Inferior parietal cortex (tissue), 1 donor: ENCODE measurements around the gene IL17F.

Experiments
- DNase-seq: peaks from one replicate; pipeline ENCODE4 v3.0.0-alpha.2; 2016; ENCODE audit errors: extremely low spot score

The IL17F gene

GRCh38 chr6:52244400-52244799 lies at the start of gene IL17F:
IL17F (minus strand) TSS chr6:52244500; CDS start chr6:52244429, 71 bp downstream.
- DNase-seq, result no peak

- no peak for DNase-seq
Observed at GRCh38 chr6:52293067-52293466, 48.8 kb upstream of the IL17F start.

GRCh38 chr6:52288841-52289240 lies 44.5 kb upstream of the IL17F start:
- DNase-seq, result no peak

- no peak for DNase-seq
Observed at GRCh38 chr6:52288216-52288615, 43.9 kb upstream of the IL17F start.

- DNase-seq, result peak; percentile 82
Observed at GRCh38 chr6:52286798-52287432, 42.6 kb upstream of the IL17F start.

GRCh38 chr6:52285177-52286068 lies 41.1 kb upstream of the IL17F start:
- DNase-seq, result peak; percentile 20

GRCh38 chr6:52284460-52285176 lies 40.3 kb upstream of the IL17F start, which contains the start of gene MCM3:
MCM3 (minus strand) TSS chr6:52284742; CDS start chr6:52284674, 68 bp downstream.
- peak; percentile 100 for DNase-seq

- DNase-seq, result peak; percentile 6
Observed at GRCh38 chr6:52284131-52284459, 39.8 kb upstream of the IL17F start.

GRCh38 chr6:52283111-52283510 lies 38.8 kb upstream of the IL17F start:
- DNase-seq, result no peak

GRCh38 chr6:52276130-52276529 lies 31.8 kb upstream of the IL17F start:
- DNase-seq, result no peak

- DNase-seq, result no peak
Observed at GRCh38 chr6:52271852-52272460, 27.7 kb upstream of the IL17F start.

GRCh38 chr6:52263709-52264540 lies 19.6 kb upstream of the IL17F start:
- DNase-seq, result peak; percentile 79

- DNase-seq, result no peak
Observed at GRCh38 chr6:52262620-52263344, 18.5 kb upstream of the IL17F start.

GRCh38 chr6:52261229-52261628 lies 16.9 kb upstream of the IL17F start:
- DNase-seq, result no peak

GRCh38 chr6:52260634-52261033 lies 16.3 kb upstream of the IL17F start:
- DNase-seq, result no peak

- DNase-seq, result no peak
Observed at GRCh38 chr6:52255434-52255833, 11.1 kb upstream of the IL17F start.

GRCh38 chr6:52254731-52255378 lies 10.6 kb upstream of the IL17F start:
- DNase-seq, result no peak

- no peak for DNase-seq
Observed at GRCh38 chr6:52253494-52253893, 9.2 kb upstream of the IL17F start.

GRCh38 chr6:52251113-52251512 lies 6.8 kb upstream of the IL17F start:
- DNase-seq, result no peak

- DNase-seq, result no peak
Observed at GRCh38 chr6:52249078-52249477, 4.8 kb upstream of the IL17F start.
